Astrocyte of the spinal cord (primary cell): Measurements from ENCODE around the gene BHMT2.

Experiments used
- DNase-seq: peaks from one replicate; pipeline ENCODE4 v3.0.0; 2011; ENCODE audit warnings: low read depth, low spot score
- H3K4me3 ChIP-seq: 2 replicates; pipeline ENCODE4 v1.5.1; 2011; ENCODE audit warnings: low read depth, mild to moderate bottlenecking, low read length, moderate library complexity
- in situ Hi-C: cut with HindIII; loops from 2 replicates; pipeline ENCODE4 v1.10.0; 2017; ENCODE audit warnings: low sequenced_read_pairs
- TF ChIP-seq, protein P1 (sequence below): IDR thresholded peaks from 2 replicates; pipeline ENCODE4 v1.5.1; 2012; ENCODE audit warnings: low read depth, mild to moderate bottlenecking, low read length, inconsistent platforms

BHMT2 gene

DNA sequence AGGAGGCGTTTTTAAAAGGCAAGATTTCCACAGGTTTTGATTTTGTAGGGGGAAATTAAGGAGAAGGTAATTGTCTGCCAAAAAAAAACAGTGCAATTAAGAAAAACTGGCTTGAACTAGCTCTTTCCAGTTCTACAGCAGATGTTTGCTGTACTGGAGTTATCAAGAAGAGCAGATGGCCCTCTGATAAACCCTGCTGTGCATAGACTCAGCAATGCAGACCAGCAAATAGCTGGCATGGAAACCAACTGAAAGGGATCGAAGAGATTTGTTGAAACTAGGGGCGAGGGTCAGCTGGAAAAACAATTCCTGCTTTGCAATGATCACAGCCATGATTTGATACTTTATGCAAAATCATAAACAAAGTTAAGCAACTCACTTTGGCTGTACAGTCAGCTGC, 24.2 kb downstream of the BHMT2 start:
- DNase-seq: no peak
- TF ChIP-seq, protein P1, sequence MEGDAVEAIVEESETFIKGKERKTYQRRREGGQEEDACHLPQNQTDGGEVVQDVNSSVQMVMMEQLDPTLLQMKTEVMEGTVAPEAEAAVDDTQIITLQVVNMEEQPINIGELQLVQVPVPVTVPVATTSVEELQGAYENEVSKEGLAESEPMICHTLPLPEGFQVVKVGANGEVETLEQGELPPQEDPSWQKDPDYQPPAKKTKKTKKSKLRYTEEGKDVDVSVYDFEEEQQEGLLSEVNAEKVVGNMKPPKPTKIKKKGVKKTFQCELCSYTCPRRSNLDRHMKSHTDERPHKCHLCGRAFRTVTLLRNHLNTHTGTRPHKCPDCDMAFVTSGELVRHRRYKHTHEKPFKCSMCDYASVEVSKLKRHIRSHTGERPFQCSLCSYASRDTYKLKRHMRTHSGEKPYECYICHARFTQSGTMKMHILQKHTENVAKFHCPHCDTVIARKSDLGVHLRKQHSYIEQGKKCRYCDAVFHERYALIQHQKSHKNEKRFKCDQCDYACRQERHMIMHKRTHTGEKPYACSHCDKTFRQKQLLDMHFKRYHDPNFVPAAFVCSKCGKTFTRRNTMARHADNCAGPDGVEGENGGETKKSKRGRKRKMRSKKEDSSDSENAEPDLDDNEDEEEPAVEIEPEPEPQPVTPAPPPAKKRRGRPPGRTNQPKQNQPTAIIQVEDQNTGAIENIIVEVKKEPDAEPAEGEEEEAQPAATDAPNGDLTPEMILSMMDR: no peak
- in situ Hi-C loops: no loop called here
- H3K4me3 ChIP-seq: no peak overlapping the region

DNA sequence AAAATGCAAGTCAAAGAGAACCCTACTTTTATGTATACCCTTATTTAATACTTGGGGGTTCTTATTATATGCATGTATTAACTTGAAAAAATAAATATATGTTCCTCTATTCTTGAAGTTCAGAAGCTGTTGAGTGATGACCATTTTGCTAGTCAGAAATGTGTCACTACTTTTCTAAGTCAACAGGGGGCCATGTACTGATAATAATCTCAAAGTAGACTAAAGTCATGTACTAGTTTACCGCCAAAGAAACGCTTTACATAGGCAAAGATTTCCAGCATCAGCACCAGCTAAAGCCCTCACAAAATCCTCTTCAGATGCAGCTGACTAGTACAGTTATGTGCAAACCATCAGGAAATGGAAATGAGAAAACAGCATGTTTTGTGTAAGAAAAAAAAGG, 36.3 kb downstream of the BHMT2 start:
- no peak for DNase-seq
- in situ Hi-C loops: no loop called here
- no peak overlapping the region for H3K4me3 ChIP-seq
- TF ChIP-seq, protein P1: no peak

GRCh38 chr5:79107020-79107796, 37.6 kb downstream of the BHMT2 start:
- TF ChIP-seq, protein P1: no peak
- in situ Hi-C loops: no loop called here
- H3K4me3 ChIP-seq: no peak overlapping the region
- DNase-seq: no peak

DNA sequence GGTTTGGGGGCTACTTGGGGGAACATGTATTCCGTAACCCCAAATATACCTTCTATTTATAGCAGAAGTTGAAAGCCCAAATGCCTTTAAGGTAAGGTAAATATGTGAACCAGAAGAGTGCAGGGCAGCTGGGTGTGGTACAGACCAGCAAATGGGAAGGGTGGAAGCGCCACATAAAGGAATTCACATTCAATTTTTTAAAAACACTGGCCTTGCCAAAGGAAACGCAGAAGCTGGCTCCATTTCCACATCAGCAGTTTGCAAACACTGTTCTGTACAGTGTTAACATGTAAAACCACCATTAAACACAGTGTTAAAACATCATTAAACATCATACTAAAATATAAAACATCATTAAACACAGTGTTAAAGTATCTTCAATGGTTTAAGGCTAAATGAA, 38.5 kb downstream of the BHMT2 start:
- no peak overlapping the region for H3K4me3 ChIP-seq
- in situ Hi-C loops: no loop called here
- TF ChIP-seq, protein P1: no peak
- no peak for DNase-seq

GRCh38 chr5:79108792-79109191, 39.2 kb downstream of the BHMT2 start:
- in situ Hi-C loops: no loop called here

GRCh38 chr5:79109527-79110492, 40.2 kb downstream of the BHMT2 start:
- no peak overlapping the region for H3K4me3 ChIP-seq
- in situ Hi-C loops: no loop called here
- TF ChIP-seq, protein P1: peak; percentile 43
- no peak for DNase-seq

More at GRCh38 chr5:79108792-79109191, 39.2 kb downstream of the BHMT2 start:
- TF ChIP-seq, protein P1: no peak
- no peak for DNase-seq
- H3K4me3 ChIP-seq: no peak overlapping the region
